ENCODE data around the gene C10orf53. TPM values are rescaled to one million over a fixed set of nuclear protein-coding genes. Genes with fewer than 3 reads are reported as not detected.

The C10orf53 gene
- total and polyA plus RNA-seq, 2 of the 8 experiments (the other 6 are each of a cell fraction or from before 2014, with no cell fraction given) = not detected

DNA sequence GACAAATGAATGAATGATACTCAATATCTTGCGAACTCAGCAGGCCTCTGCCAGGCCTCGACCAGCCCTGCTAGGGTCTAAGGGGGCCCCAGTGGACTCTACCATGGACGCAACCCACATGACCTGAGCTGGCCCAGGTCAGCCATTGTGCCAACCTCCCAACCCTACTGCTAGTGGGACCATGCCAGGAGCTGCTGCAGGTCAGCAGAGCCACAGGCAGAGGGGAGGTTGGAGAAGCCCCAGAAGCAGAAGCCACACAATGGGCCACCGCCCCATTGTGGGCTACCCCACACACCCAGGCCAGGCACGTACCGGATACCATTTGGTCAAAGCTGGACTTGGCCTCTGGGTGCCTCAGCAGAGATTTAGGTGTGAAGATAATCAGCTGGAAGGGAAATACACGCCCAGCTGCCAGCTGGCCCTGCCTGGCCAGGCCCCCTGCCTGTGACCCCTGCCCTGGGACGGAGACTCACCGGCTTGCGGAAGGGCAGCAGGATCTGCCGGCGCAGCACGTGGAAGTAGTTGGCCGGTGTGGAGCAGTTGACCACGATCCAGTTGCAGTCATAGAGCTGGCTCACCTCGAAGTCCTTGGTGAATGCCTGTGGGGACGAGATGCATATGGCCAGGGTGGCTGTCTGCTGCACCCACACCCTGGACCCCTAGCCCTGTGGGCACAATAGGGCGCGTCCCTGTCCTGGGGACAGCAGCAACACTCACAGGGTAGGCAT is 58.2 kb downstream of the C10orf53 start:
- Histone ChIP-seq H2AK5ac (ENCODE audit: low read depth, low read length) (no peak overlapping the region), H4K5ac (ENCODE audit: insufficient read length, low read depth, low read length) (no peak overlapping the region), H3K56ac (replicated peaks; ENCODE audit: insufficient read length, low read depth, low read length) (no peak overlapping the region), H2BK15ac (ENCODE audit: low read length) (no peak overlapping the region), H3K23me2 (ENCODE audit: low read depth, low read length) (peaks cover 11% of the 10 kb centered on the region; the same call in 1 of the 2 replicates), H4K8ac (ENCODE audit: extremely low read depth, insufficient read depth, low read length) (no peak overlapping the region), H3K9ac (replicated peaks in 1 of 4; ENCODE audit: extremely low read depth in 1 of 4, low read depth in 3 of 4, low read length in 3 of 4) (no peak overlapping the region), H3K4me2 (ENCODE audit: insufficient read depth in 1 of 2, low read depth in 2 of 2, low read length in 2 of 2) (no peak overlapping the region), H3K36me3 (ENCODE audit: control insufficient read depth in 2 of 4, insufficient read depth in 4 of 4, low read length in 3 of 4) (peaks cover 0 to 12% (median 0%) of the 10 kb centered on the region in 4 experiments; a peak in 2 of 8 replicates), H3K23ac (ENCODE audit: insufficient read length) (no peak overlapping the region), H2BK120ac (replicated peaks; ENCODE audit: low read depth, low read length) (no peak overlapping the region), H2AFZ (ENCODE audit: low read length) (no peak overlapping the region), H3K27ac (ENCODE audit: low read depth, low read length) (no peak overlapping the region), H3K4me3 (ENCODE audit: extremely low read depth in 1 of 4, insufficient read depth in 2 of 4, low read depth in 3 of 4, low read length in 4 of 4) (no peak overlapping the region), H2BK20ac (ENCODE audit: low read length) (no peak overlapping the region), H3K14ac (ENCODE audit: insufficient read length) (no peak overlapping the region), H3K79me1 (ENCODE audit: low read depth, low read length) (no peaks in the 10 kb centered on the region), H4K91ac (replicated peaks; ENCODE audit: insufficient read length, low read length) (no peak overlapping the region), H2BK12ac (ENCODE audit: low read depth, low read length) (no peak overlapping the region), H2BK5ac (ENCODE audit: low read depth, low read length) (no peak overlapping the region; the same call in 1 of the 2 replicates), H3K27me3 (replicated peaks in 1 of 4; ENCODE audit: control insufficient read depth in 3 of 4, extremely low read depth in 1 of 4, insufficient read depth in 3 of 4, low read length in 3 of 4) (no peaks in the 10 kb centered on the region), H4K20me1 (replicated peaks in 1 of 2; ENCODE audit: control insufficient read depth in 1 of 2, insufficient read depth in 2 of 2, low read length in 2 of 2) (peaks cover 2 to 13% of the 10 kb centered on the region in 2 experiments), H3K18ac (ENCODE audit: extremely low read depth, low read length) (no peak overlapping the region), H3K4me1 (replicated peaks in 1 of 4; ENCODE audit: control insufficient read depth in 3 of 4, insufficient read depth in 4 of 4, low read length in 3 of 4) (no peaks in the 10 kb centered on the region), H3K4ac (replicated peaks; ENCODE audit: insufficient read length, low read depth, low read length) (no peak overlapping the region), H3K79me2 (ENCODE audit: control insufficient read depth in 1 of 2, insufficient read depth in 2 of 2, low read length in 2 of 2) (no peaks in the 10 kb centered on the region), H3K9me3 (ENCODE audit: insufficient read depth in 2 of 2, low read depth in 1 of 2, low read length in 1 of 2) (no peaks in the 10 kb centered on the region)
- POLR2A ChIA-PET (ENCODE audit: partially characterized antibody) = interaction anchor here (0.8 kb wide), 1 partner anchor 47 kb away, joined by 3 read pairs; no protein-coding TSS in a partner anchor
- WGBS, 2 experiments (ENCODE audit: extremely low coverage in 1 of 2, insufficient coverage in 1 of 2, insufficient read length in 1 of 2, insufficient replicate concordance in 2 of 2, low coverage in 1 of 2, low lambda C conversion rate in 2 of 2, missing lambda C conversion rate in 1 of 2) = 88% methylated on average over 12 of the region's 19 CpGs; no CpG with 5 or more reads in 1 of the 2 experiments
- no peak for DNase-seq (ENCODE audit: low read depth in 1 of 2, low spot score in 2 of 2)
- no peak for FAIRE-seq
- CTCF ChIA-PET (ENCODE audit: partially characterized antibody) = interaction anchor here (1.0 to 2.5 kb wide), 2 partner anchors 7 to 144 kb away, joined by 6 to 14 read pairs; no protein-coding TSS in a partner anchor
- TF ChIP-seq NANOG (IDR thresholded peaks at IDR 0.05; ENCODE audit: insufficient read depth, low read depth, low read length, poor library complexity, severe bottlenecking) = no peak
